Tibial nerve (tissue), 4 donors: ENCODE measurements around the gene TOMM20.

Experiments used
- EP300 ChIP-seq, 2 donors: sonication (generic); formaldehyde crosslinking; IDR thresholded peaks; one replicate each; pipeline ENCODE4 v1.6.1; 2017; ENCODE audit warnings: antibody characterized with exemption in 2 of 2, mild to moderate bottlenecking in 1 of 2
- POLR2A ChIP-seq, 2 donors: fragments of 450-650 bp; IDR thresholded peaks; one replicate each; pipeline ENCODE4 v1.6.1; 2017; ENCODE audit warnings: antibody characterized with exemption in 2 of 2, mild to moderate bottlenecking in 2 of 2, moderate library complexity in 2 of 2
- TF ChIP-seq, protein P1 (sequence below), 5 experiments: fragments of 200-600 bp in 3 of 5; fragments of 450-650 bp in 2 of 5; sonication (generic) in 3 of 5; IDR thresholded peaks; one replicate each; pipeline ENCODE4 v1.5.1; 2016 to 2019; ENCODE audit warnings: antibody characterized with exemption in 5 of 5, mild to moderate bottlenecking in 3 of 5, moderate library complexity in 2 of 5

DNA sequence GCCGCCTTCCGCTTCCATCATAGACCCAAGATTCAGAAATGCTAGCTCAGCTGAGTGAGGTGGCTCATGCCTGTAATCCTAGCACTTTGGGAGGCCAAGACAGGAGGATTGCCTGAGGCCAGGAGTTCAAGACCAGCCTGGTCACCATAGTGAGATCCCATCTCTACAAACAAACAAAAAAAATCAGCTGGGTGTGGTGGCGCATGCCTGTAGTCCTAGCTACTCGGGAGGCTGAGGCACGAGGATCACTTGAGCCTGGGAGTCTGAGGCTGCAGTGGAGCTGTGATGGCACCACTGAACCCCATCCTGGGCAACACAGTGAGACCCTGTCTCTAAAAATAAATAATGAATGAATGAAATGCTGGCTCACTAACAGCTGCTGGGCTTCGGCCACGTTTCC, 39.7 kb downstream of the TOMM20 start:
- TF ChIP-seq, protein P1, sequence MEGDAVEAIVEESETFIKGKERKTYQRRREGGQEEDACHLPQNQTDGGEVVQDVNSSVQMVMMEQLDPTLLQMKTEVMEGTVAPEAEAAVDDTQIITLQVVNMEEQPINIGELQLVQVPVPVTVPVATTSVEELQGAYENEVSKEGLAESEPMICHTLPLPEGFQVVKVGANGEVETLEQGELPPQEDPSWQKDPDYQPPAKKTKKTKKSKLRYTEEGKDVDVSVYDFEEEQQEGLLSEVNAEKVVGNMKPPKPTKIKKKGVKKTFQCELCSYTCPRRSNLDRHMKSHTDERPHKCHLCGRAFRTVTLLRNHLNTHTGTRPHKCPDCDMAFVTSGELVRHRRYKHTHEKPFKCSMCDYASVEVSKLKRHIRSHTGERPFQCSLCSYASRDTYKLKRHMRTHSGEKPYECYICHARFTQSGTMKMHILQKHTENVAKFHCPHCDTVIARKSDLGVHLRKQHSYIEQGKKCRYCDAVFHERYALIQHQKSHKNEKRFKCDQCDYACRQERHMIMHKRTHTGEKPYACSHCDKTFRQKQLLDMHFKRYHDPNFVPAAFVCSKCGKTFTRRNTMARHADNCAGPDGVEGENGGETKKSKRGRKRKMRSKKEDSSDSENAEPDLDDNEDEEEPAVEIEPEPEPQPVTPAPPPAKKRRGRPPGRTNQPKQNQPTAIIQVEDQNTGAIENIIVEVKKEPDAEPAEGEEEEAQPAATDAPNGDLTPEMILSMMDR (IDR thresholded peaks at IDR 0.05), result no peak
- TF ChIP-seq POLR2A (IDR thresholded peaks at IDR 0.05) (no peak), EP300 (IDR thresholded peaks at IDR 0.05) (no peak)
